Activated CD4-positive, alpha-beta T cell treated with anti-CD3 and anti-CD28 coated beads, Interleukin-2, amount 50 U/mL, for 16 hours (primary cell): ENCODE results near the gene MYOC.
"Not testable (repeated sequence)": the region's sequence is repeated elsewhere in the genome, so short reads cannot be mapped to it uniquely, and the experiment has no call there.

Experiments
- DNase-seq: peaks from one replicate; pipeline ENCODE4 v3.0.0-alpha.2; 2020

MYOC gene

GRCh38 chr1:171600862-171601261 lies 51.6 kb downstream of the MYOC start:
- DNase-seq = no peak

- not testable (repeated sequence) for DNase-seq
These were observed 52.2 kb downstream of the MYOC start for GRCh38 chr1:171600310-171600709.

- no peak for DNase-seq
These were observed 55.3 kb downstream of the MYOC start for GRCh38 chr1:171597203-171597602.

GRCh38 chr1:171596705-171597104 lies 55.8 kb downstream of the MYOC start:
- DNase-seq = no peak

GRCh38 chr1:171596119-171596518 lies 56.4 kb downstream of the MYOC start:
- DNase-seq = no peak

GRCh38 chr1:171595324-171595723 lies 57.2 kb downstream of the MYOC start:
- no peak for DNase-seq

GRCh38 chr1:171590022-171590421 lies 62.5 kb downstream of the MYOC start:
- peak; percentile 18 for DNase-seq

GRCh38 chr1:171588230-171588629 lies 64.3 kb downstream of the MYOC start:
- DNase-seq = no peak

- no peak for DNase-seq
These were observed 66.8 kb downstream of the MYOC start for GRCh38 chr1:171585715-171586114.
